Thyroid gland (tissue), 4 donors: ENCODE measurements around the gene MRPS23. TPM values are rescaled to one million over a fixed set of nuclear protein-coding genes. Genes with fewer than 3 reads are reported as not detected.
A peak's percentile ranks its signal among the peaks of the same experiment; 100 is the strongest.
"Not testable (repeated sequence)": the region's sequence is repeated elsewhere in the genome, so short reads cannot be mapped to it uniquely, and the experiment has no call there.

ENCODE experiments used
- DNase-seq, 2 donors: peaks; one replicate each; pipeline ENCODE4 v3.0.0-alpha.2; 2019
- H3K27ac ChIP-seq, 3 donors: fragments of 200-600 bp; sonication (generic); 1 replicate in 2 of 3; 2 replicates in 1 of 3; pipeline ENCODE4 v1.5.1; 2016 to 2019; ENCODE audit warnings: mild to moderate bottlenecking in 1 of 3, moderate library complexity in 1 of 3
- H3K27me3 ChIP-seq: fragments of 200-600 bp; sonication (generic); one replicate; pipeline ENCODE4 v1.5.1; 2019
- H3K36me3 ChIP-seq, 2 donors: fragments of 200-600 bp; sonication (generic); one replicate each; pipeline ENCODE4 v1.5.1; 2016 to 2019
- H3K4me1 ChIP-seq, 2 donors: fragments of 200-600 bp; sonication (generic); one replicate each; pipeline ENCODE4 v1.5.1; 2017 to 2019
- H3K4me3 ChIP-seq, 3 donors: fragments of 200-600 bp; sonication (generic); replicated peaks in 1 of 3; 1 replicate in 2 of 3; 2 replicates in 1 of 3; pipeline ENCODE4 v1.5.1; 2016; ENCODE audit warnings: mild to moderate bottlenecking in 1 of 3
- H3K9me3 ChIP-seq: fragments of 200-600 bp; sonication (generic); one replicate; pipeline ENCODE4 v1.5.1; 2017
- CTCF ChIP-seq, 6 experiments: fragments of 200-600 bp in 3 of 6; fragments of 450-650 bp in 3 of 6; sonication (generic) in 3 of 6; IDR thresholded peaks; one replicate each; pipeline ENCODE4 v1.5.1; 2016 to 2019; ENCODE audit warnings: antibody characterized with exemption in 6 of 6, mild to moderate bottlenecking in 2 of 6, inconsistent platforms in 1 of 6, moderate library complexity in 1 of 6
- POLR2A ChIP-seq, 2 donors: fragments of 450-650 bp; IDR thresholded peaks; one replicate each; pipeline ENCODE4 v1.6.1; 2017; ENCODE audit warnings: antibody characterized with exemption in 2 of 2, mild to moderate bottlenecking in 2 of 2, moderate library complexity in 1 of 2
- WGBS, 2 donors: methylation state at CpG; one replicate each; pipeline ENCODE4 v1.1.5; 2017; 5-methylcytosine and 5-hydroxymethylcytosine counted together
- intact Hi-C: fragments of 100-400 bp; cut with DNase I; formaldehyde crosslinking; loops from one replicate; pipeline ENCODE4 v1.15.1; 2023
- total RNA-seq, 4 donors: library from RNA; depleted of rRNA; stranded (reverse); fragments of >200 nt; gene quantifications; one replicate each; pipeline ENCODE4 v1.2.3, GENCODE V29; 2016

The MRPS23 gene
- total RNA-seq, 4 donors from 2014 or later: 23.6 to 44.3 (median 34.8) TPM

GRCh38 chr17:57852092-57852954 lies 2.5 kb upstream of the MRPS23 start:
- TF ChIP-seq CTCF (IDR thresholded peaks at IDR 0.05) (no peak), POLR2A (IDR thresholded peaks at IDR 0.05) (no peak)
- Histone ChIP-seq H3K27me3 (no peaks in the 10 kb centered on the region), H3K27ac (peak overlapping the region in 1 of 3 donors; percentile 92), H3K4me3 (no peak overlapping the region), H3K9me3 (no peaks in the 10 kb centered on the region), H3K4me1 (peaks cover 24 to 46% of the 10 kb centered on the region in 2 donors), H3K36me3 (no peaks in the 10 kb centered on the region)
- WGBS, 2 donors: 51 to 57% methylated on average over 9 of the region's 9 CpGs
- intact Hi-C loops: no loop called here
- no peak for DNase-seq

- H3K27me3 ChIP-seq: no peaks in the 10 kb centered on the region
- H3K4me1 ChIP-seq: peaks cover 28 to 62% of the 10 kb centered on the region in 2 donors
- peak overlapping the region in 2 of 3 donors; percentile 59 to 92 for H3K27ac ChIP-seq
- TF ChIP-seq POLR2A (IDR thresholded peaks at IDR 0.05) (no peak), CTCF (IDR thresholded peaks at IDR 0.05) (no peak)
- H3K4me3 ChIP-seq: peak overlapping the region; percentile 76 to 87 (median 87)
- H3K9me3 ChIP-seq: no peaks in the 10 kb centered on the region
- WGBS, 2 donors: 17 to 20% methylated on average over 19 to 24 of the region's 27 CpGs
- H3K36me3 ChIP-seq: no peaks in the 10 kb centered on the region
- DNase-seq: no peak
- intact Hi-C loops: no loop called here
Observed at GRCh38 chr17:57849163-57849873, 526 bp downstream of the MRPS23 start.

GRCh38 chr17:57846056-57846945 lies 3.5 kb downstream of the MRPS23 start:
- WGBS, 2 donors: 70 to 77% methylated on average over 17 to 26 of the region's 32 CpGs
- H3K36me3 ChIP-seq, intact Hi-C loops, H3K4me3 ChIP-seq, H3K9me3 ChIP-seq, H3K27me3 ChIP-seq: not testable (repeated sequence)
- Histone ChIP-seq H3K27ac (peak overlapping the region; percentile 57 to 71 (median 68)), H3K4me1 (peaks cover 28 to 38% of the 10 kb centered on the region in 2 donors)
- peak in 1 of 2 donors; percentile 27 for TF ChIP-seq POLR2A (IDR thresholded peaks at IDR 0.05)
- peak; percentile 35 to 52 for DNase-seq

- Histone ChIP-seq H3K4me1 (peaks cover 4 to 15% of the 10 kb centered on the region in 2 donors), H3K27ac (no peak overlapping the region), H3K4me3 (no peak overlapping the region), H3K27me3 (no peaks in the 10 kb centered on the region), H3K9me3 (no peaks in the 10 kb centered on the region), H3K36me3 (peaks cover 18 to 28% of the 10 kb centered on the region in 2 donors)
- 85 to 94% methylated on average over 1 of the region's 1 CpG for WGBS, 2 donors
- no peak for DNase-seq
- no peak for TF ChIP-seq POLR2A (IDR thresholded peaks at IDR 0.05)
- TF ChIP-seq CTCF (IDR thresholded peaks at IDR 0.05): no peak
- intact Hi-C loops: no loop called here
Observed at GRCh38 chr17:57842280-57842679, 7.6 kb downstream of the MRPS23 start.

GRCh38 chr17:57839571-57839923 lies 10.3 kb downstream of the MRPS23 start:
- Histone ChIP-seq H3K9me3 (no peaks in the 10 kb centered on the region), H3K27me3 (no peaks in the 10 kb centered on the region), H3K27ac (no peak overlapping the region), H3K4me1 (peaks cover under 1 to 5% of the 10 kb centered on the region in 2 donors), H3K36me3 (peaks cover 18 to 28% of the 10 kb centered on the region in 2 donors), H3K4me3 (no peak overlapping the region)
- intact Hi-C loops: loop anchor here (10.0 kb wide), 1 partner anchor 715 kb away; no protein-coding TSS in a partner anchor
- 94 to 96% methylated on average over 6 of the region's 6 CpGs for WGBS, 2 donors
- TF ChIP-seq CTCF (IDR thresholded peaks at IDR 0.05) (no peak), POLR2A (IDR thresholded peaks at IDR 0.05) (no peak)
- DNase-seq: no peak
